CD14-positive monocyte (primary cell): ENCODE measurements around the gene C5. TPM values are rescaled to one million over a fixed set of nuclear protein-coding genes. Genes with fewer than 3 reads are reported as not detected.

ENCODE experiments used
- DNase-seq, 3 donors: peaks; one replicate each; pipeline ENCODE4 v3.0.0-alpha.2; 2011 to 2022
- H2AFZ ChIP-seq: 2 replicates; pipeline ENCODE4 v1.6.0; 2012; ENCODE audit warnings: mild to moderate bottlenecking, low read depth, low read length, inconsistent platforms; ENCODE audit not compliant: insufficient read depth, poor library complexity, severe bottlenecking
- H3K27ac ChIP-seq, 2 donors: 1 replicate in 1 of 2; 2 replicates in 1 of 2; pipeline ENCODE4 v1.5.1; 2012 to 2013; ENCODE audit warnings: low read length in 2 of 2, control low read depth in 1 of 2, inconsistent platforms in 1 of 2, low read depth in 1 of 2, mild to moderate bottlenecking in 1 of 2
- H3K27me3 ChIP-seq, 2 donors: one replicate each; pipeline versions ENCODE4 v1.6.0 to v1.6.1; 2011 to 2013; ENCODE audit warnings: low read length in 2 of 2; ENCODE audit not compliant: control insufficient read depth in 2 of 2, insufficient read depth in 2 of 2
- H3K36me3 ChIP-seq, 2 donors: replicated peaks in 1 of 2; 1 replicate in 1 of 2; 2 replicates in 1 of 2; pipeline versions ENCODE4 v1.5.1 to v1.6.1; 2012 to 2013; ENCODE audit warnings: low read length in 2 of 2, control low read depth in 1 of 2, inconsistent platforms in 1 of 2, mild to moderate bottlenecking in 1 of 2; ENCODE audit not compliant: insufficient read depth in 2 of 2, control insufficient read depth in 1 of 2
- H3K4me1 ChIP-seq, 2 donors: 1 replicate in 1 of 2; 2 replicates in 1 of 2; pipeline versions ENCODE4 v1.5.1 to v1.6.1; 2012 to 2013; ENCODE audit warnings: low read length in 2 of 2, control low read depth in 1 of 2, inconsistent platforms in 1 of 2, mild to moderate bottlenecking in 1 of 2, moderate library complexity in 1 of 2; ENCODE audit not compliant: insufficient read depth in 2 of 2, control insufficient read depth in 1 of 2
- H3K4me2 ChIP-seq: replicated peaks from 2 replicates; pipeline ENCODE3; 2012; ENCODE audit warnings: low read length, moderate library complexity, mild to moderate bottlenecking; ENCODE audit not compliant: poor library complexity, severe bottlenecking; ENCODE audit errors: extremely low read depth
- H3K4me3 ChIP-seq, 3 experiments: fragments of 200-600 bp in 1 of 3; sonication (generic) in 1 of 3; replicated peaks in 1 of 3; 1 replicate in 2 of 3; 2 replicates in 1 of 3; pipeline ENCODE4 v1.5.1; 2011 to 2013; ENCODE audit warnings: low read length in 3 of 3, mild to moderate bottlenecking in 3 of 3, control low read depth in 2 of 3, low read depth in 2 of 3, inconsistent platforms in 1 of 3, moderate library complexity in 1 of 3
- H3K79me2 ChIP-seq: 2 replicates; pipeline ENCODE4 v1.6.0; 2012; ENCODE audit warnings: mild to moderate bottlenecking, control low read depth, inconsistent platforms, low read length, moderate library complexity; ENCODE audit not compliant: insufficient read depth
- H3K9ac ChIP-seq: 2 replicates; pipeline ENCODE4 v1.6.0; 2017; ENCODE audit warnings: low read length, mild to moderate bottlenecking; ENCODE audit not compliant: insufficient read depth, poor library complexity, severe bottlenecking
- H3K9me3 ChIP-seq, 2 donors: replicated peaks in 1 of 2; 1 replicate in 1 of 2; 2 replicates in 1 of 2; pipeline versions ENCODE4 v1.5.1 to v1.6.1; 2012 to 2013; ENCODE audit warnings: low read length in 2 of 2, control low read depth in 1 of 2; ENCODE audit not compliant: control insufficient read depth in 1 of 2, insufficient read depth in 1 of 2
- H4K20me1 ChIP-seq: 2 replicates; pipeline ENCODE4 v1.6.0; 2012; ENCODE audit warnings: mild to moderate bottlenecking, low read length, control low read depth, moderate library complexity; ENCODE audit not compliant: insufficient read depth
- H3K27ac Mint-ChIP-seq, 7 donors: one replicate each; pipeline ENCODE4 v1.8.0; 2020; ENCODE audit warnings: mild to moderate bottlenecking in 7 of 7, mixed read lengths in 7 of 7, moderate library complexity in 6 of 7, inconsistent platforms in 2 of 7
- H3K27me3 Mint-ChIP-seq, 3 donors: one replicate each; pipeline ENCODE4 v1.8.0; 2021 to 2022; ENCODE audit warnings: low read depth in 3 of 3, mild to moderate bottlenecking in 3 of 3, mixed read lengths in 3 of 3, moderate library complexity in 3 of 3, inconsistent platforms in 1 of 3
- H3K36me3 Mint-ChIP-seq, 2 donors: one replicate each; pipeline ENCODE4 v1.8.0; 2020; ENCODE audit warnings: mixed read lengths in 2 of 2, inconsistent platforms in 1 of 2, mild to moderate bottlenecking in 1 of 2
- H3K4me1 Mint-ChIP-seq: one replicate; pipeline ENCODE4 v1.8.0; 2020; ENCODE audit warnings: mild to moderate bottlenecking, mixed read lengths
- H3K4me3 Mint-ChIP-seq, 2 donors: one replicate each; pipeline ENCODE4 v1.8.0; 2020; ENCODE audit warnings: mild to moderate bottlenecking in 2 of 2, mixed read lengths in 2 of 2, moderate library complexity in 1 of 2
- H3K9me3 Mint-ChIP-seq, 7 donors: one replicate each; pipeline ENCODE4 v1.8.0; 2020 to 2022; ENCODE audit warnings: mixed read lengths in 7 of 7, mild to moderate bottlenecking in 6 of 7, moderate library complexity in 6 of 7, inconsistent platforms in 2 of 7
- CTCF ChIP-seq: fragments of 200-600 bp; IDR thresholded peaks from one replicate; pipeline ENCODE4 v1.8.0; 2022; ENCODE audit warnings: antibody characterized with exemption, mild to moderate bottlenecking
- WGBS: methylation state at CpG from one replicate; pipeline ENCODE4 v1.1.5; 2013; ENCODE audit warnings: missing lambda C conversion rate; ENCODE audit not compliant: insufficient coverage; 5-methylcytosine and 5-hydroxymethylcytosine counted together
- intact Hi-C, 2 donors: fragments of 100-400 bp; cut with micrococcal nuclease; formaldehyde crosslinking; loops; one replicate each; pipeline versions ENCODE4 v1.15.0 to v1.15.1; 2023
- polyA plus RNA-seq, 3 donors: library from polyadenylated mRNA; depleted of rRNA in 1 of 3; unstranded in 2 of 3; stranded (reverse) in 1 of 3; fragments of 300-500 nt in 2 of 3; fragments of >200 nt in 1 of 3; fragmentation: Illumina TruSeq in 2 of 3; gene quantifications; 1 replicate in 2 of 3; 2 replicates in 1 of 3; pipeline ENCODE4 v1.2.3, GENCODE V29; 2012 to 2021

C5 gene
- polyA plus RNA-seq, 3 donors, result 0.66 to 3.5 (median 1.2) TPM

GRCh38 chr9:120944948-120945347 is 105.1 kb downstream of the C5 start:
- no peak for DNase-seq
- peaks cover 0 to 2% (median 0%) of the 10 kb centered on the region in 3 donors for H3K27me3 Mint-ChIP-seq
- peak overlapping the region; percentile 11 to 29 for H3K27ac ChIP-seq
- peaks cover 0 to 5% (median 2%) of the 10 kb centered on the region in 7 donors for H3K9me3 Mint-ChIP-seq
- no peak overlapping the region for H3K4me2 ChIP-seq
- H3K36me3 ChIP-seq, result no peaks in the 10 kb centered on the region
- no peak overlapping the region for H3K4me3 ChIP-seq
- H3K9me3 ChIP-seq, result peaks cover 0 to 3% of the 10 kb centered on the region in 2 donors
- intact Hi-C loops, result no loop called here
- H4K20me1 ChIP-seq, result no peaks in the 10 kb centered on the region
- H3K4me1 ChIP-seq, result peaks cover 24 to 26% of the 10 kb centered on the region in 2 donors
- H3K27me3 ChIP-seq, result no peaks in the 10 kb centered on the region
- H3K79me2 ChIP-seq, result no peaks in the 10 kb centered on the region
- no peak for TF ChIP-seq CTCF
- H3K27ac Mint-ChIP-seq, result peak overlapping the region; percentile 43 to 88 (median 73)
- H3K4me1 Mint-ChIP-seq, result peaks cover 13% of the 10 kb centered on the region
- 94% methylated on average over 2 of the region's 3 CpGs for WGBS
- no peak overlapping the region for H3K9ac ChIP-seq
- no peak overlapping the region for H2AFZ ChIP-seq
- H3K4me3 Mint-ChIP-seq, result no peak overlapping the region
- no peaks in the 10 kb centered on the region for H3K36me3 Mint-ChIP-seq

- H3K9me3 Mint-ChIP-seq, result peaks cover 0 to 5% (median 2%) of the 10 kb centered on the region in 7 donors
Observed at GRCh38 chr9:120944434-120944843, 105.6 kb downstream of the C5 start.

More at GRCh38 chr9:120944434-120944843, 105.6 kb downstream of the C5 start:
- no peak for TF ChIP-seq CTCF
- Histone ChIP-seq H3K9ac (no peak overlapping the region), H4K20me1 (no peaks in the 10 kb centered on the region), H3K36me3 (no peaks in the 10 kb centered on the region), H3K4me3 (no peak overlapping the region), H2AFZ (no peak overlapping the region), H3K9me3 (peaks cover 0 to 3% of the 10 kb centered on the region in 2 donors), H3K4me1 (peaks cover 24 to 26% of the 10 kb centered on the region in 2 donors), H3K79me2 (no peaks in the 10 kb centered on the region), H3K27ac (peak overlapping the region; percentile 11 to 29), H3K27me3 (no peaks in the 10 kb centered on the region), H3K4me2 (no peak overlapping the region)
- Mint-ChIP-seq H3K27ac (peak overlapping the region; percentile 50 to 88 (median 73)), H3K27me3 (peaks cover 0 to 2% (median 0%) of the 10 kb centered on the region in 3 donors), H3K4me3 (no peak overlapping the region), H3K36me3 (no peaks in the 10 kb centered on the region), H3K4me1 (peaks cover 13% of the 10 kb centered on the region)
- 17% methylated on average over 1 of the region's 4 CpGs for WGBS
- intact Hi-C loops, result no loop called here
- peak; percentile 58 to 75 (median 69) for DNase-seq
